Ishikawa (cell line): ENCODE data around the gene CELA2B.

Experiments used
- EP300 ChIP-seq: IDR thresholded peaks from 2 replicates; pipeline ENCODE4 v1.6.1; 2012; ENCODE audit warnings: borderline replicate concordance
- FOXM1 ChIP-seq: IDR thresholded peaks from 2 replicates; pipeline ENCODE4 v1.6.1; 2012; ENCODE audit warnings: low read depth, borderline replicate concordance
- RAD21 ChIP-seq: IDR thresholded peaks from 2 replicates; pipeline ENCODE4 v1.6.1; 2012; ENCODE audit warnings: low read depth
- YY1 ChIP-seq: IDR thresholded peaks from 2 replicates; pipeline ENCODE4 v1.6.1; 2012; ENCODE audit warnings: low read depth
- ZBTB7A ChIP-seq: IDR thresholded peaks from 2 replicates; pipeline ENCODE4 v1.6.1; 2012; ENCODE audit warnings: low read depth
- TF ChIP-seq, protein P1 (sequence below): IDR thresholded peaks from 2 replicates; pipeline ENCODE4 v1.6.1; 2012; ENCODE audit warnings: low read depth, mild to moderate bottlenecking
- TF ChIP-seq, protein P2 (sequence below): IDR thresholded peaks from 2 replicates; pipeline ENCODE4 v1.6.1; 2012

DNA sequence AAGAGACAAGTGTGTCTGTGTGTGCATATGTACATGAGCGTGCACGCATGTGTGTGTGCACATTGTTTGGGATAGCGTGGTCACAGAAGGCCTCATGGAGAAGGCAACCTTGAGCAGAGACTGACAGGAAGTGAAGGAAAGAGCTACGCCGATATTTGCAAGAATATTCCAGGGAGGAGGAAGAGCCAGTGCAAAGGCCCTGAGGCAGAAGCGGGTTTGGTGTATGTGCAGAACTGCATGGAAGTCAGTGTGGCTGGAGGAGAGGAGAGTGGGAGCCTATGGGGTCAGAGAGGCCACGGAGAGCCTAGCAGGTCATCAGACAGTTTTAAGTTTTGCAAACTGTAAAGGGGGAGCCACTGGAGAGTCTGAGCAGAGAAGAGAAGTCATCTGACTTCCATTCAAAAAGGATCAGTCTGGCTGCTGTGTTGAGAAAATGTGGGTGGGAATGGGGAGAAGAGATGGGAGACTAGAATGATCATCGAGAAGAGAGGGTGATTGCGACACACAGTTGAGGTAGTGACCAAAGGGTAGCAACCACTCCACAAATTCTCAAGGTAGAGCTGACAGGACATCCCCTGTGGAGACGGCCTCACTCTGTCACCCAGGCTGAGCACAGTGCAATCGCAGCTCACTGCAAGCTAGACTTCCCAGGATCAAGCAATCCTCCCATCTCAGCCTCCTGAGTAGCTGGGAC lies 3.9 kb downstream of the CELA2B start:
- TF ChIP-seq ZBTB7A (no peak), RAD21 (no peak), EP300 (no peak), FOXM1 (no peak), YY1 (no peak)
- TF ChIP-seq, protein P1, sequence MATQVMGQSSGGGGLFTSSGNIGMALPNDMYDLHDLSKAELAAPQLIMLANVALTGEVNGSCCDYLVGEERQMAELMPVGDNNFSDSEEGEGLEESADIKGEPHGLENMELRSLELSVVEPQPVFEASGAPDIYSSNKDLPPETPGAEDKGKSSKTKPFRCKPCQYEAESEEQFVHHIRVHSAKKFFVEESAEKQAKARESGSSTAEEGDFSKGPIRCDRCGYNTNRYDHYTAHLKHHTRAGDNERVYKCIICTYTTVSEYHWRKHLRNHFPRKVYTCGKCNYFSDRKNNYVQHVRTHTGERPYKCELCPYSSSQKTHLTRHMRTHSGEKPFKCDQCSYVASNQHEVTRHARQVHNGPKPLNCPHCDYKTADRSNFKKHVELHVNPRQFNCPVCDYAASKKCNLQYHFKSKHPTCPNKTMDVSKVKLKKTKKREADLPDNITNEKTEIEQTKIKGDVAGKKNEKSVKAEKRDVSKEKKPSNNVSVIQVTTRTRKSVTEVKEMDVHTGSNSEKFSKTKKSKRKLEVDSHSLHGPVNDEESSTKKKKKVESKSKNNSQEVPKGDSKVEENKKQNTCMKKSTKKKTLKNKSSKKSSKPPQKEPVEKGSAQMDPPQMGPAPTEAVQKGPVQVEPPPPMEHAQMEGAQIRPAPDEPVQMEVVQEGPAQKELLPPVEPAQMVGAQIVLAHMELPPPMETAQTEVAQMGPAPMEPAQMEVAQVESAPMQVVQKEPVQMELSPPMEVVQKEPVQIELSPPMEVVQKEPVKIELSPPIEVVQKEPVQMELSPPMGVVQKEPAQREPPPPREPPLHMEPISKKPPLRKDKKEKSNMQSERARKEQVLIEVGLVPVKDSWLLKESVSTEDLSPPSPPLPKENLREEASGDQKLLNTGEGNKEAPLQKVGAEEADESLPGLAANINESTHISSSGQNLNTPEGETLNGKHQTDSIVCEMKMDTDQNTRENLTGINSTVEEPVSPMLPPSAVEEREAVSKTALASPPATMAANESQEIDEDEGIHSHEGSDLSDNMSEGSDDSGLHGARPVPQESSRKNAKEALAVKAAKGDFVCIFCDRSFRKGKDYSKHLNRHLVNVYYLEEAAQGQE, result no peak
- TF ChIP-seq, protein P2, sequence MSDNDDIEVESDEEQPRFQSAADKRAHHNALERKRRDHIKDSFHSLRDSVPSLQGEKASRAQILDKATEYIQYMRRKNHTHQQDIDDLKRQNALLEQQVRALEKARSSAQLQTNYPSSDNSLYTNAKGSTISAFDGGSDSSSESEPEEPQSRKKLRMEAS, result no peak
